ENCODE measurements around the gene NUDT7. TPM values are rescaled to one million over a fixed set of nuclear protein-coding genes. Genes with fewer than 3 reads are reported as not detected.

NUDT7 gene
- total RNA-seq, 1 experiment from 2014 or later: 5.2 TPM

DNA sequence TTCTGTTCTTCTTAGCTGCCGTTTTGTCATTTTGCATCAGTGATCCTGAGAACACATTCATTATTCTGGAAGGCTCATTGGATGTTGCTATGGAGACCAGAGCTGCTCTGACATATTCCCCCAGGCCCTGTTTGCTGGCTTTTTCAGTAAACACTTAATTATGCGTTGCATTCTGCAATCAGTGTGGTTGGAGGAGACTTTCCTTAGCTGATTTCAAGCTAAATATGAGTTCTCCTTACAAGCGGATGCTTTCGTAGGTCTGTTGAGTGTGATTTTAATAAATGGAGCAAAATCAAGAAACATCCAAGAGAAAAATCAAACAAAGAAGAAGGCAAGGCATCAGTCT, 38.2 kb upstream of the NUDT7 start:
- Histone ChIP-seq H3K27me3 (ENCODE audit: insufficient read depth, low read length) (peaks cover 43% of the 10 kb centered on the region), H3K36me3 (ENCODE audit: control insufficient read depth in 1 of 2, insufficient read depth in 2 of 2, low read length in 2 of 2) (no peaks in the 10 kb centered on the region), H3K9ac (ENCODE audit: low read length) (no peak overlapping the region), H2AFZ (ENCODE audit: low read depth, low read length, poor library complexity, severe bottlenecking) (no peak overlapping the region), H3K4me1 (ENCODE audit: control insufficient read depth in 1 of 2, insufficient read depth in 2 of 2, low read length in 2 of 2) (no peaks in the 10 kb centered on the region), H3K4me3 (replicated peaks in 1 of 2; ENCODE audit: low read depth in 1 of 2, low read length in 2 of 2) (no peak overlapping the region), H4K20me1 (ENCODE audit: insufficient read depth) (no peaks in the 10 kb centered on the region), H3K9me3 (ENCODE audit: control insufficient read depth in 1 of 2, insufficient read depth in 1 of 2, low read depth in 1 of 2, low read length in 2 of 2) (no peaks in the 10 kb centered on the region), H3K9me2 (ENCODE audit: insufficient read depth) (no peaks in the 10 kb centered on the region), H3K27ac (ENCODE audit: low read depth, low read length) (no peak overlapping the region), H3K4me2 (ENCODE audit: low read length) (no peak overlapping the region), H3K79me2 (ENCODE audit: insufficient read depth, low read length) (no peaks in the 10 kb centered on the region)
- BruUV-seq (replicated peaks): no TSS peak
- POLR2A ChIA-PET: no interaction called here
- intact Hi-C loops (cut with micrococcal nuclease): no loop called here
- DNase-seq (ENCODE audit: low read depth, low spot score): no peak
- ATAC-seq: no peak
- RAD21 ChIA-PET (ENCODE audit: low non-redundant PET in 1 of 2, low total read pairs in 2 of 2, uncharacterized antibody in 2 of 2, unreplicated experiment in 2 of 2): no interaction called here
- TF ChIP-seq RAD21 (IDR thresholded peaks at IDR 0.05; ENCODE audit: low read depth) (no peak), ELF1 (IDR thresholded peaks at IDR 0.05; ENCODE audit: borderline replicate concordance, low read depth) (no peak), EZH2phosphoT487 (IDR thresholded peaks at IDR 0.05; ENCODE audit: borderline replicate concordance) (no peak), ZNF274 (IDR thresholded peaks at IDR 0.05; ENCODE audit: low read depth, low read length) (no peak), ATF3 (IDR thresholded peaks at IDR 0.05) (no peak)
- TF ChIP-seq, protein P1, sequence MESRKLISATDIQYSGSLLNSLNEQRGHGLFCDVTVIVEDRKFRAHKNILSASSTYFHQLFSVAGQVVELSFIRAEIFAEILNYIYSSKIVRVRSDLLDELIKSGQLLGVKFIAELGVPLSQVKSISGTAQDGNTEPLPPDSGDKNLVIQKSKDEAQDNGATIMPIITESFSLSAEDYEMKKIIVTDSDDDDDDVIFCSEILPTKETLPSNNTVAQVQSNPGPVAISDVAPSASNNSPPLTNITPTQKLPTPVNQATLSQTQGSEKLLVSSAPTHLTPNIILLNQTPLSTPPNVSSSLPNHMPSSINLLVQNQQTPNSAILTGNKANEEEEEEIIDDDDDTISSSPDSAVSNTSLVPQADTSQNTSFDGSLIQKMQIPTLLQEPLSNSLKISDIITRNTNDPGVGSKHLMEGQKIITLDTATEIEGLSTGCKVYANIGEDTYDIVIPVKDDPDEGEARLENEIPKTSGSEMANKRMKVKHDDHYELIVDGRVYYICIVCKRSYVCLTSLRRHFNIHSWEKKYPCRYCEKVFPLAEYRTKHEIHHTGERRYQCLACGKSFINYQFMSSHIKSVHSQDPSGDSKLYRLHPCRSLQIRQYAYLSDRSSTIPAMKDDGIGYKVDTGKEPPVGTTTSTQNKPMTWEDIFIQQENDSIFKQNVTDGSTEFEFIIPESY (IDR thresholded peaks at IDR 0.05; ENCODE audit: extremely low read depth, insufficient replicate concordance, low read length): no peak
- TF ChIP-seq, protein P2, sequence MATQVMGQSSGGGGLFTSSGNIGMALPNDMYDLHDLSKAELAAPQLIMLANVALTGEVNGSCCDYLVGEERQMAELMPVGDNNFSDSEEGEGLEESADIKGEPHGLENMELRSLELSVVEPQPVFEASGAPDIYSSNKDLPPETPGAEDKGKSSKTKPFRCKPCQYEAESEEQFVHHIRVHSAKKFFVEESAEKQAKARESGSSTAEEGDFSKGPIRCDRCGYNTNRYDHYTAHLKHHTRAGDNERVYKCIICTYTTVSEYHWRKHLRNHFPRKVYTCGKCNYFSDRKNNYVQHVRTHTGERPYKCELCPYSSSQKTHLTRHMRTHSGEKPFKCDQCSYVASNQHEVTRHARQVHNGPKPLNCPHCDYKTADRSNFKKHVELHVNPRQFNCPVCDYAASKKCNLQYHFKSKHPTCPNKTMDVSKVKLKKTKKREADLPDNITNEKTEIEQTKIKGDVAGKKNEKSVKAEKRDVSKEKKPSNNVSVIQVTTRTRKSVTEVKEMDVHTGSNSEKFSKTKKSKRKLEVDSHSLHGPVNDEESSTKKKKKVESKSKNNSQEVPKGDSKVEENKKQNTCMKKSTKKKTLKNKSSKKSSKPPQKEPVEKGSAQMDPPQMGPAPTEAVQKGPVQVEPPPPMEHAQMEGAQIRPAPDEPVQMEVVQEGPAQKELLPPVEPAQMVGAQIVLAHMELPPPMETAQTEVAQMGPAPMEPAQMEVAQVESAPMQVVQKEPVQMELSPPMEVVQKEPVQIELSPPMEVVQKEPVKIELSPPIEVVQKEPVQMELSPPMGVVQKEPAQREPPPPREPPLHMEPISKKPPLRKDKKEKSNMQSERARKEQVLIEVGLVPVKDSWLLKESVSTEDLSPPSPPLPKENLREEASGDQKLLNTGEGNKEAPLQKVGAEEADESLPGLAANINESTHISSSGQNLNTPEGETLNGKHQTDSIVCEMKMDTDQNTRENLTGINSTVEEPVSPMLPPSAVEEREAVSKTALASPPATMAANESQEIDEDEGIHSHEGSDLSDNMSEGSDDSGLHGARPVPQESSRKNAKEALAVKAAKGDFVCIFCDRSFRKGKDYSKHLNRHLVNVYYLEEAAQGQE (IDR thresholded peaks at IDR 0.05; ENCODE audit: low read depth): no peak
- CTCF ChIA-PET: no interaction called here
